Stimulated activated CD8-positive, alpha-beta memory T cell treated with anti-CD3 and anti-CD28 coated beads, Interleukin-7, amount 100 ng/mL, for 1 hour (primary cell): Measurements from ENCODE around the gene RAMAC.
"Not testable (repeated sequence)": the region's sequence is repeated elsewhere in the genome, so short reads cannot be mapped to it uniquely, and the experiment has no call there.

ENCODE experiments used
- DNase-seq, 2 donors: peaks; one replicate each; pipeline ENCODE4 v3.0.0-alpha.2; 2020; ENCODE audit warnings: low read depth in 2 of 2

RAMAC gene

GRCh38 chr15:82968066-82968465, 17.9 kb upstream of the RAMAC start:
- no peak for DNase-seq

DNA sequence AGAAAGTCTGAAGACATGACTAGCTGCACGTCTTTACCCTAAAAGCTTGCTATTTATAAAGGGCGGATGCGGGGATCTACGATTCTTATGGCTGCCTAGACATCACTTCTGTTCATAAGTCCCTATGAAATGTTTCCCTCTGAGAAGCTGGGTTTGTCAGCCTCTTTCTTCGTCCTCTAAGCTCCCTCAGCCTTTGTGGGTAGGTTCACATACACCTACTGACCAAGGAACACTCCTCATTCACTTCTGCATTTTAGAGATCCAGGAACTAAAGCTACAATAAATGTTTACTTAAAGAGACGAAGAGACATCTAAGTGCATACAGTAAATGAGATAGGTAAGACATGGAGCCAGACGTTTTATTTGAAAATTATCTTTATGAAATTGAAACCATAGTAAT, 16.7 kb upstream of the RAMAC start:
- DNase-seq, result no peak

- DNase-seq, result no peak
Measured at GRCh38 chr15:82970078-82970686, 15.8 kb upstream of the RAMAC start.

GRCh38 chr15:82970696-82971095, 15.3 kb upstream of the RAMAC start:
- DNase-seq, result no peak

DNA sequence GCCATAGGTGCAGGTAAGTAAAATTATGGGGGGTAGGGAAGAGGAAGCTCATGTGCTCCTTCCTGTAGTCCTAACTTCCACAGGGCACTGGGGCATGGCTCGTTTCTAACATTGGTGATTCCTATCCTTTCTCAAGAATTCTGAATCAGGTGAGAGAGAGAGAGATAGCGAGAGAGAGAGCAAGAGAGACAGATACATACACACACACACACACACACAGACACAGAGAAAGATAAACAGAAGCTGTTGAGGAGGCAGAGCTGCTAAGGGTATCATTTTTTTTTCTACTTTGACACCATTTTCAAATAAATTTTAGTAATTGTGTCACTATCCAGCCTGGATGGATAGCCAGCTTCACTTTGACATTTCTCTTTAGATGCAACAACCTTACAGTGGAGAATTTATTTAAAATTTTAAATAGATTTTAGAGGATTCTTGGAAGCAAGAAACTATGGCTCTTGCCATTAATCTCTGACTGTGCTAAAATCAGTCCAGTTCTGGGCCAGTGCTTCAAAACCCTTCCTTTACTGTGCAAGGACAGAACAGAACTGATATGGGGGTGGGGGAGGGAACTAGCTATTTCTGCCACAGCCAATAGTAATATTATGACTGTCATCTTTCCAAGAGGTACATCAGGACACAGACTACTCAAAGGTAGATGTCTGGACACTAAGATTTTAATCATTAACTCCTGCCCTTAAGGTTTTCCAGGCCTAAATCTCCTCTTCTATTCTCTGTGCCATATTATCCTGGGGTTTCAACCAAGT, 14.6 kb upstream of the RAMAC start:
- no peak for DNase-seq

- no peak for DNase-seq
Measured at GRCh38 chr15:82972990-82973389, 13.0 kb upstream of the RAMAC start.

DNA sequence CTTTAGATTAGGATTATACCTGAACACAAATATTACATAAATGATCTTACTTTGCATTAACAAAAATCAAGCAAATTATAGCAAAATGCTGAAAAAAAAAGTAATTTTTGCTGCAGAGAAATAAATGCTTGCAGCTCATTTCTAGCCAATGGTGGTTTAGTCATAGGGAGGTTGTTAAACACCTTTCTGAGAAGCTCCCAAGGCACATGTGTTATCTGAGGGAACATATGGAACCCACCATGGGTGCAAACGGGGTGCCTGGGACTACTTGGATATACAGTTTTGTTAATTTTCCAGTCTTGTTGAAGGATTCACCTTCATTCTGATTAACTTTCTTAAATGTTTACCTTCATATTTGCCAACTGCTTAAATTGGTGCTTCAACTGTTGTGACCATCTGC, 8.9 kb upstream of the RAMAC start:
- no peak for DNase-seq

DNA sequence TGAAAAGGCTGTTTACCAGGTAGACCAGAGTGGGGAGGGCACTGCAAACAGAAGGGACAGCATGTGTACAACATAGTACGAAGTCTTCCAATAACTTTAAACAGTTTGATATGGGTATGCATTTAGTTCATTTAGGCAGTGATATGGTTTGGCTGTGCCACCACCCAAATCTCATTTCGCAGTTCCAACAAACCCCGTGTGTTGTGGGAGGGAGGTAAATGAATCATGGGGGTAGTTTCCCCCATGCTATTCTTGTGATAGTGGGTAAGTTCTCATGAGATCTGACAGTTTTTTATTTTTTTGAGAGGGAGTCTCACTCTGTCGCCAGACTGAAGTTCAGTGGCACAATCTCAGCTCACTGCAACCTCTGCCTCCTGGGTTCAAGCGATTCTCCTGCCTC, 7.6 kb upstream of the RAMAC start:
- DNase-seq, result no peak

GRCh38 chr15:82979726-82980125, 6.3 kb upstream of the RAMAC start:
- no peak for DNase-seq

DNA sequence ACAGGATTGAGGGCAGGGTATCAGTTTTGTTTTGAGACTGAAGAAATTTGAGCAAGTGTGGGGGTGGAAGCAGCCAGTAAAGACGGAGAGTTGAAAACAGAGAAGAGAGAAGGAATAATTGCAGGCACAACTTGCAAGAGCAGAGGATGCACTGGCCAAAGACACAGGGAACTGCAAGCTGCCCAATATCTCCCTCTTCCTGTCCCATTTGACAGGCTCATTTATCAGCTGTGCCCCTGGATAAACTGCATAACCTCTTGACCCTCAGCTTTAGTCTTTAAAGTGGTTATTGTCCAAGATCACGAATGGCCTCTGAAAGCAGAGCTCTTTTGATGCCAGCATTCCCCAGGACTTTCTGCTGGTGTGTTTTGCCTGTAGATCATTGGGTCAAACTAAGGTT, 5.0 kb upstream of the RAMAC start:
- DNase-seq, result no peak

- DNase-seq, result peak in 1 of 2 donors; percentile 5
Measured at GRCh38 chr15:82986442-82986780, 401 bp downstream of the RAMAC start.

DNA sequence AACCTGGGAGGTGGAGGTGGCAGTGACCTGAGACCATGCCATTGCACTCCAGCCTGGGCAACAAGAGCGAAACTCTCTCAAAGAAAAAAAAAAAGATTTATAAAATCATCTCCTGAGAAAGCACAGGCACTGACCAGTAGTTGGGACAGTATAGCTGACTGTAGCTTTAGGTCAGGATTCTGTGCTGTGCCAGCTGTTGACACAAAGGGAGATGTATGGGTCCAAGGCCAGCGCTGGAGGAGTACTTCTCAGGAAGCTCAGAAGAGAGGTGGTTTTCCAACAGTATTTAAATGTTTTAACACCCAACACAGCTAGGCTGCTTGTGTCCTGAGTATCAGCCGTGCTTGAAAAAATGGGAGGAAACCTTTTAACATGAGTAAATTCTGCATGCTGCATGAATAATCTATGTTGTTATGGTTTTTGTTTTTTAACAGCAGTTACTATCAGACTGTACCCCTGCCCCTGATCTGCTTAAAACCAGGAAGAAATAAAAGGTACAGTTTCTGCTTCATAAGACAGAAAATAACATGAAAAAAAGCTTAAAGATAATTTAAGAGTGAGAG, 6.5 kb downstream of the RAMAC start:
- no peak for DNase-seq

- no peak for DNase-seq
Measured at GRCh38 chr15:82993144-82993543, 7.1 kb downstream of the RAMAC start.

GRCh38 chr15:82995076-82995475, 9.1 kb downstream of the RAMAC start:
- no peak for DNase-seq

DNA sequence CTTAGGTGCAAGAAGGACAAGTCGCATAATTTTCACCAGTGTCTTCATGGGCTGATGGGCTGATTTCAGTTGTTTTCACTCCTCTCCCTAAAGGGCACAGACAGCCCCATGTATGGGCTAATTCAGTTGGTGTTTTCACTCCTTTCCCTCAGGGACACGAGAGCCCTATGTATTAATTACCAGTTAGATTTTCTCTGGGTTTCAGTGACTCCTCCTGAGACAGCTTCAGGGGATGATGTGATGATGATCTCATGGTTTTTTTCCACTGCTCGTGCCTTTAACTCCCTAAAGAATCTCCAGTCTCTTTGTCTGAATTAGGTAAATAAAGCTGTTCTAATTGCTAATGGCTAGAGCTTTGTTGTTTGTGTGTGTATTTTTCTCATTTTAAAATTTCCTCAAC, 9.9 kb downstream of the RAMAC start:
- no peak for DNase-seq

- DNase-seq, result no peak
Measured at GRCh38 chr15:82999426-82999825, 13.4 kb downstream of the RAMAC start.

GRCh38 chr15:82999905-83000671, 14.1 kb downstream of the RAMAC start:
- DNase-seq, result no peak

DNA sequence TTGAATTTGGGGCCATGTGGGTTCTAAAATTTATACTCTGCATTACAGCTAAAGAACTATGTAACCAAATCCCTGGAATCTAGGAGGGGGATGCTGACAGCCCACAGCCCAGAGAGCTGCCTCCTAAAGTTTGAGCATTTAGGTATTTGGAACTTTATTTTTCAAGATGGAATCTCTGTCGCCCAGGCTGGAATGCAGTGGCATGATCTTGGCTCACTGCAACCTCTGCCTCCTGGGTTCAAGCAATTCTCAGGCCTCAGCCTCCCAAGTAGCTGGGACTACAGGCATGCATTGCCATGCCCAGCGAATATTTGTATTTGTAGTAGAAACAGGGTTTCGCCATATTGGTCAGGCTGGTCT, 14.6 kb downstream of the RAMAC start:
- DNase-seq, result not testable (repeated sequence)

DNA sequence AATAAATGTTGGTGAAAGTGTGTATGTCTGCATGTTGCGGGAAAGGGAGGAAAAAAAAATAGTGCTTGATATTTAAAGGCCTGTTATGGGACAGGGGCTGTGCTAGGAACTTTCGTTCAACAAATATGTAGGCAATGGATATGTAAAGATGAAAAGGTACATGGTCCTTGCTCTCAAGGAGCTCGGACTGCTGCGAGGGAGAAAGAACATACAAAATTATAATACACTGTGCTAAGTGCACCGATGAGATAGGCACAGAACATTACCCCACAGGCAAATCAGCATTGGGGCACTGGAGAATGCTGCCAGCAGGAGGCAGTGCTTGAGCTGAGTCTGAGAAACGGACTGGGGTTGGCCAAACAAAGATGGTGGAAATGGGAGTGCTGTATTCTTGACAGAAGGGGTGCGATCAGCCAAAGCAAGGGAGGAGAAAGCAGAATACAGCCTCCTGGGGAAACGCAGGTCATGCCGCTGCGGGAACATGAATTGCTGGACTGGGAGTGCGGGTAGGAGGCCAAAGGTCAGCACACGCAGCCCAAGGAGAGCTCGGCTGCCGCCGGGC, 24.8 kb downstream of the RAMAC start:
- peak; percentile 40 to 51 for DNase-seq

DNA sequence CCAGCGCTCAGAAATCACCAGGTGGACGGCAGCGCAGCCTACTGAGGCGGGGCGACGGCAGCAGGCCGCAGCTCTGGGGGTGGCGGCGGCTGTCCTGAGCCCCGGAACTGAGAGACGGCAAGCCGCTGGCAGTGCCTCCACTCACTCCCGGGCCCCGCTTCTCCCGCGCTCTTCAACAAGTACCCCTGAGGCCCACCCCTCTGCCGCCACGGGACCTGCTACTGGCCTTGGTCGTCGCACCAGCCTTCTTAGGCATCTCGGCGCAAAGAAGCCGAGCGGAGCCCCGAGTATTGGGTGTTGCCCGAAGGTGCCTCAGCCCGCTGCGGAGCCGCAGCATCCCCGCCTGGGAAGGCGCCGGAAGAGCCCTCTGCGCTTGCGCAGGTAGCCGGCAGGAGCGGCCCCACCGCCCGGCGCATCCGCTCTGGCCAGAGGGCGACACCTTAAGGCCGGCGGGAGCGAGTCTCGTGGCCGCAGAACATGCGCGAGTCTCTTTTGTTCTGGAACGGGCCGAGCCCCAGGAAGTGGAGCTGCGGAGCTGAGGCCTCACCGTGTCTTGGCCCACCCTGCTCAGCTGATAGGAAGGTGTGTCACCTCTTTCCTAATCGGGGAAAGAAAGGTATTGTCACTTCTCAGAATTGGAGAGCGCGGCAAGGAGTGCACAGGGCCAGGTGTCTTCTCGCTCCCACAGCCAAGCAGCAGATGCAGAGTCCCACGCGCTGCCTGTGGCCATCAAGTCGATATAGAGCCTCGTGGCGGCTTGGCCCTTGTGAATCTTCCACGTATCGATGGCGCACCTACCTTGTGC, 25.5 kb downstream of the RAMAC start, which contains the start of gene C15orf40:
Gene C15orf40 (minus strand): TSS at position 369 of the 805 bp plus-strand sequence. CDS start 32 bp downstream, at position 337.
- DNase-seq, result peak; percentile 66 to 72

DNA sequence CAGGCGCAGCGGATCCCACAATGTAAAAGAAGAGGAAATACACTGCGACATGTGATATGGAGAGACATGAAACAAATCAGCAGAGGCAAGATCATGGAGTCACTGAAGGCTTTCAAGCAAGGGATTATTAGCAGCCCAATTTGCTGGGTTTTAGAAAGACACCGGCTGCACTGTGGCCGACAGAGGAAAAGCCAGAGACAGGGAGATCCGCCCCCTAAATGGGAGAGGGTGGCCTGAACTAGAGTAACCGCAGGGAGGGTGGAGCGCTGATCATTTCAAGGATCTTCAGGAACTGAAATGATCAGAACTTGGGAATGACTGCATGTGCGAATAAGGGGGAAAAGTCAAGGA, 26.0 kb downstream of the RAMAC start:
- no peak for DNase-seq

DNA sequence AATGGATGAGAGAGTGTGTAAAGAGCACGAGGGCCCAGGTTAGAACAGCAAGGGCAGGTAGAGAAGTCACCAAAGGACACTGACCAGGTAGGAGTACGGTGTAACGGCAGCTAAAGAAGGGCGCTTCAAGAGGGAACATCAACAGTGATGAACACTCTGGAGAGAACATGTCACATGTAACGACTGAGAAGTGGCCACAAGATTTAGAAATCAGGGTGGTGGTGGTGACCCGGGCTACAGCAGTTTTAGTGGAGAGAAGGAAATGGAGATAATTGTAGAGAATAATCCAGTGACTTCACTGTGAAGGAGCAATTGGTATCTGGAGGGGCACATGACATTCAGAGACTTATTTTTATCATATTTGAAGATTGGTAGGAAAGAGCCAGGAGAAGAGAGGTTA, 26.6 kb downstream of the RAMAC start:
- no peak for DNase-seq
